ENCODE measurements around the gene PDE6H.

PDE6H gene

DNA sequence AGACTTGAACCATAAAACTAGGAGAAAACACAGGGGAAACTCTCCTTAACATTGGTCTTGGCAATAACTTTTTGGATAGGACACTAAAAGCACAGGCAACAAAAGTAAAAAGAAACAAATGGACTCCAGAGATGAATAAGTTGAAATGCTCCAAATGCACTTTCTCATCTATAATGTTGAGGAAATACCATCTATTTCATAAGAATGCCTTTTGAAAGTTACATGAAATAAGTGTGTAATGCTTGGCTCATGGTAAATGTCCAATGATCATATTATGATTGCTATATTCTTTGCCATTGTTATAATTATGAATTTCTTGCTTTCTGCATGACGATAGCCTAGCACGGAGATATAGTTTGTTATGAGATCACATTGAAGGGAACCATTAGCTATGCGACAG lies 19.8 kb downstream of the PDE6H start:
- no peak for TF ChIP-seq CTCF (conservative IDR thresholded peaks at IDR 0.05; ENCODE audit: low read depth)
- DNase-seq (ENCODE audit: low spot score): no peak
- POLR2A ChIA-PET (ENCODE audit: low non-redundant PET): no interaction called here
- CTCF ChIA-PET: no interaction called here
- H3K27ac ChIP-seq: no peak overlapping the region

DNA sequence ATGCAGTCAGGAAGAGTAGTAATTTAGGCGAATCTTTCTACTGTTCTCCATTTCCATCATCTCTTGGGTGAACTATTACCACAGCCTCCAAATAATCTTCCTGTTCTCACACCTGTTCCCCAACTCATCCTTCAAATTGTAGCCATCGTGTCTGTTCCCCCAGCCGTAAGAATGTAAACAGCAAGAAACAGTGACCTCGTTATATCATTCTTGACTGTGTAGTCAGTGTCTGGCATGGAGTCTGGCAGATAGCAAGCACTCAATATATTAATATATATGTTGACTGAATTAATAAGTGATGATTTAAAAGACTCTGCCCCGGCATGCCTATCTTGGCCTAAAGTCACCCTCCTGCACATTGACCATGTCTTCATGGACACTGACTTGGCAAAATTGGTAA lies 20.3 kb downstream of the PDE6H start:
- ChIA-PET CTCF (no interaction called here), POLR2A (ENCODE audit: low non-redundant PET) (no interaction called here)
- TF ChIP-seq CTCF (conservative IDR thresholded peaks at IDR 0.05; ENCODE audit: low read depth): no peak
- H3K27ac ChIP-seq: no peak overlapping the region
- no peak for DNase-seq (ENCODE audit: low spot score)

DNA sequence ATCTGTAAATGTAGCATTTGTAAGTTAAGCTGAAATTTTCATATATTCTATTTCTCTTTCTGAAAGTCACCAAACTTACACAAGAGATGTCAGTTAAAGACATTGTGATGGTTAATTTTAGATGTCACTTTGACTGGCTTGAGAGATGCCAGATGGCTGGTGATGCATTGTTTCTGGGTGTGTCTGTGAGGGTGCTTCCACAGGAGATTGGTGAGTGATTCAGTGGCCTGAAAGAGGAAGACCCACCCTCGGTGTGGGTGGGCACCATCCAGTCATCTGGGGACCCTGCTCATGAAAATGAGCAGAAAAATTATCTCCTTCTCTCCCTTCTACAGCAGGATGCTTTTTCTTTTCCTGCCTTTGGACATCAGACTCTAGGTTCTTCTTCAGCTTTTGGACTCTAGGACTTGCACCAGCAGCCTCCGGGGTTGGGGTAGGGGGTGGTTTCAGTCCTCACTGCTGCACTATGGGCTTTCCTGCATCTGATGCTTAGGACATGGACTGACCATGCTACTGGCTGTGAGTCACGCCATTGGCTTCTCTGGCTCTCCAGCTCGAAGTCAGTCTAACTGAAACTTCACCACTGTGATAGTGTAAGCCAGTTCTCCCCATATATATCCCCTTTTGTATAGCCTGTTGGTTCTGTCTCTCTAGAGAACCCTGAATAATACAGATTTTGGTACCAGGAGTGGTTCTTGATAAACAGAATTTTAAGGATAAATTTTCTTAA lies 20.9 kb downstream of the PDE6H start:
- TF ChIP-seq CTCF (conservative IDR thresholded peaks at IDR 0.05; ENCODE audit: low read depth): no peak

DNA sequence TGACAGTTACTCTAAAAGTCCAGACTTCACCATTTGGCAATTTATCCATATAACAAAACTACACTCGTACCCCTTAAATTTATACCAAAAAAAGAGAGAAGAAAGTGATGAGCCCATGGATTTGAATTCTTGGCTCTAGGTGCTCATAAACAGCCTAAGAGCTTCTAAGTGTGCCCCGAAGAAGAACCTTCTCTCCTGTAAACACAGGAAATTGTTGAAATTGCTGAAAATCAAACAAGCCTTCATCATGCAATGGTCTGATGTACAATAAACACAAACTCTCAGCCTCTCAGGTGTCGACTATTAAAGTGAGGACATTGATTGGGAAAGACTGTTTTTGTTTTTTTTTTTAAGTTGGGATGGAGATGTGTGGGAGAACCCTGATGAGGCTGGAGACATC lies 21.8 kb downstream of the PDE6H start:
- CTCF ChIA-PET: interaction anchor here (1.2 to 1.6 kb wide), 2 partner anchors 184 to 227 kb away, joined by 5 to 17 read pairs; partner anchors contain the start of gene RERG
- POLR2A ChIA-PET (ENCODE audit: low non-redundant PET): no interaction called here
- H3K27ac ChIP-seq: no peak overlapping the region
- DNase-seq (ENCODE audit: low spot score): no peak
- no peak for TF ChIP-seq CTCF (conservative IDR thresholded peaks at IDR 0.05; ENCODE audit: low read depth)

More for the DNA sequence above, 20.9 kb downstream of the PDE6H start:
- no peak for DNase-seq (ENCODE audit: low spot score)
- CTCF ChIA-PET: no interaction called here
- H3K27ac ChIP-seq: no peak overlapping the region
- POLR2A ChIA-PET (ENCODE audit: low non-redundant PET): no interaction called here

DNA sequence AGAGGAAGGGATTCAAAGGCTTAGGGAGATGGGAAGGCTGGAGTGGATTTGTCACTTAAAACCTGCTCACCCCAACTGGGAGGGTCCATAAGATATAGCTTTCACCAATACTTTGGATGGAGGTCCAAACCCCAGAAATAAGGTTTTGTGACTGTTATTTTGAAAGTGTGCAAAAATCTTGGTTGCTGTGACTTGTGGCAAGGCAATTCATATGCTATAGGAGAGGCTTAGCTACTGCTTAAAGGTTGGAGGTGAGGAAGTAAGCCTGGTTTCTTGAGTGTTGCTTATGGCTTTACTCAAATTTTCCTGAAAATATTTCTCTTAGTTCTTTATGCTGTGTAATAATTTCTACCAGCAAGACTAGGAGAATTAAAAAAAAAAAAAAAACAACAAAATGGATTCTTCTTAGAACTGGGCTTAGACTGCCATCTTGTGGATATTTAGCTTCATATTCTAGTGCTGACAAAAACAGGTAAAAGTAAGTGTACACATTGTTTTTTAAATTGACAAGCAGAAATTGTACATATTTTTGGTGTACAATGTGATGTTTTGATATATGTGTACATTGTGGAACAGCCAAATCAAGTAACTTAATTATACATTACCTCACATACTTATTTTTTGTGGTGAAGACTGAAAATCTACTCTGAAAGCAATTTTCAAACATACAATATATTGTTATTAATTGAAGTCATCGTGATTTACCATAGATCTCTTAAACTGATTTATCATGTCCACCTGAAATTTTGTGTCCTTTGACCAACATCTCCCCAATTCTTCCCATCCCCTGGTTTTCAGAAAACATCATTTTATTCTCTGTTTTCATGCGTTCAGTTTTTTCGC lies 23.0 kb downstream of the PDE6H start:
- peak; percentile 18 for DNase-seq (ENCODE audit: low spot score)

More for the DNA sequence above, 23.0 kb downstream of the PDE6H start:
- ChIA-PET POLR2A (ENCODE audit: low non-redundant PET) (no interaction called here), CTCF (interaction anchor here (0.5 to 1.6 kb wide), 26 partner anchors 11 to 1010 kb away, joined by 3 to 17 read pairs (median 4); partner anchors contain the start of genes RERG and SMCO3)
- no peak overlapping the region for H3K27ac ChIP-seq
- peak; percentile 55 for TF ChIP-seq CTCF (conservative IDR thresholded peaks at IDR 0.05; ENCODE audit: low read depth)
